ENCODE data around the gene CHST9. TPM values are rescaled to one million over a fixed set of nuclear protein-coding genes. Genes with fewer than 3 reads are reported as not detected.

Gene CHST9
- total RNA-seq, 1 donor from 2014 or later, result 0.82 TPM

- Mint-ChIP-seq H3K27ac (ENCODE audit: unreplicated experiment) (peak overlapping the region; percentile 46), H3K36me3 (ENCODE audit: low read depth) (no peaks in the 10 kb centered on the region), H3K4me3 (ENCODE audit: unreplicated experiment) (no peak overlapping the region), H3K9me3 (ENCODE audit: low read depth) (no peaks in the 10 kb centered on the region), H3K27me3 (ENCODE audit: low read depth) (peaks cover 34% of the 10 kb centered on the region), H3K4me1 (ENCODE audit: low read depth) (peaks cover 9% of the 10 kb centered on the region)
- DNase-seq (ENCODE audit: low spot score), result no peak
- TF ChIP-seq CTCF (IDR thresholded peaks at IDR 0.05), result no peak
Observed at GRCh38 chr18:26868968-26869586, 316.0 kb downstream of the CHST9 start.

- TF ChIP-seq CTCF (IDR thresholded peaks at IDR 0.05), result no peak
- DNase-seq (ENCODE audit: low spot score), result no peak
- no peaks in the 10 kb centered on the region for H3K36me3 Mint-ChIP-seq (ENCODE audit: low read depth)
- H3K27ac Mint-ChIP-seq (ENCODE audit: unreplicated experiment), result no peak overlapping the region
- peaks cover 15% of the 10 kb centered on the region for H3K4me1 Mint-ChIP-seq (ENCODE audit: low read depth)
- H3K4me3 Mint-ChIP-seq (ENCODE audit: unreplicated experiment), result no peak overlapping the region
- H3K9me3 Mint-ChIP-seq (ENCODE audit: low read depth), result no peaks in the 10 kb centered on the region
- H3K27me3 Mint-ChIP-seq (ENCODE audit: low read depth), result peaks cover 41% of the 10 kb centered on the region
Observed at GRCh38 chr18:26867471-26867870, 317.6 kb downstream of the CHST9 start.

- Mint-ChIP-seq H3K4me3 (ENCODE audit: unreplicated experiment) (no peak within 1 kb of the TSS), H3K9me3 (ENCODE audit: low read depth) (no peaks in the 10 kb centered on the region), H3K27me3 (ENCODE audit: low read depth) (peaks cover 52% of the 10 kb centered on the region), H3K36me3 (ENCODE audit: low read depth) (no peaks in the 10 kb centered on the region), H3K4me1 (ENCODE audit: low read depth) (peaks cover 15% of the 10 kb centered on the region), H3K27ac (ENCODE audit: unreplicated experiment) (no peak within 1 kb of the TSS)
- TF ChIP-seq CTCF (IDR thresholded peaks at IDR 0.05), result no peak
- DNase-seq (ENCODE audit: low spot score), result no peak
Observed at GRCh38 chr18:26865557-26865956, 319.6 kb downstream of the CHST9 start, which contains the start of gene AQP4. Gene AQP4 (minus strand): TSS chr18:26865707. CDS start chr18:26865689, 18 bp downstream.

GRCh38 chr18:26864658-26865057 is 320.4 kb downstream of the CHST9 start:
- H3K27me3 Mint-ChIP-seq (ENCODE audit: low read depth), result peaks cover 49% of the 10 kb centered on the region

GRCh38 chr18:26863921-26864497 is 321.1 kb downstream of the CHST9 start:
- TF ChIP-seq CTCF (IDR thresholded peaks at IDR 0.05), result no peak
- no peaks in the 10 kb centered on the region for H3K36me3 Mint-ChIP-seq (ENCODE audit: low read depth)
- no peaks in the 10 kb centered on the region for H3K9me3 Mint-ChIP-seq (ENCODE audit: low read depth)
- peaks cover 49% of the 10 kb centered on the region for H3K27me3 Mint-ChIP-seq (ENCODE audit: low read depth)
- H3K27ac Mint-ChIP-seq (ENCODE audit: unreplicated experiment), result no peak overlapping the region
- DNase-seq (ENCODE audit: low spot score), result no peak
- peaks cover 12% of the 10 kb centered on the region for H3K4me1 Mint-ChIP-seq (ENCODE audit: low read depth)
- peak overlapping the region; percentile 37 for H3K4me3 Mint-ChIP-seq (ENCODE audit: unreplicated experiment)

More at GRCh38 chr18:26864658-26865057, 320.4 kb downstream of the CHST9 start:
- Mint-ChIP-seq H3K9me3 (ENCODE audit: low read depth) (no peaks in the 10 kb centered on the region), H3K4me3 (ENCODE audit: unreplicated experiment) (no peak overlapping the region), H3K4me1 (ENCODE audit: low read depth) (peaks cover 15% of the 10 kb centered on the region), H3K36me3 (ENCODE audit: low read depth) (no peaks in the 10 kb centered on the region), H3K27ac (ENCODE audit: unreplicated experiment) (no peak overlapping the region)
- no peak for TF ChIP-seq CTCF (IDR thresholded peaks at IDR 0.05)
- DNase-seq (ENCODE audit: low spot score), result no peak
